ENCODE results near the gene FUBP3. TPM values are rescaled to one million over a fixed set of nuclear protein-coding genes. Genes with fewer than 3 reads are reported as not detected.

Gene FUBP3
- total RNA-seq, 1 experiment from 2014 or later: 49.7 TPM

DNA sequence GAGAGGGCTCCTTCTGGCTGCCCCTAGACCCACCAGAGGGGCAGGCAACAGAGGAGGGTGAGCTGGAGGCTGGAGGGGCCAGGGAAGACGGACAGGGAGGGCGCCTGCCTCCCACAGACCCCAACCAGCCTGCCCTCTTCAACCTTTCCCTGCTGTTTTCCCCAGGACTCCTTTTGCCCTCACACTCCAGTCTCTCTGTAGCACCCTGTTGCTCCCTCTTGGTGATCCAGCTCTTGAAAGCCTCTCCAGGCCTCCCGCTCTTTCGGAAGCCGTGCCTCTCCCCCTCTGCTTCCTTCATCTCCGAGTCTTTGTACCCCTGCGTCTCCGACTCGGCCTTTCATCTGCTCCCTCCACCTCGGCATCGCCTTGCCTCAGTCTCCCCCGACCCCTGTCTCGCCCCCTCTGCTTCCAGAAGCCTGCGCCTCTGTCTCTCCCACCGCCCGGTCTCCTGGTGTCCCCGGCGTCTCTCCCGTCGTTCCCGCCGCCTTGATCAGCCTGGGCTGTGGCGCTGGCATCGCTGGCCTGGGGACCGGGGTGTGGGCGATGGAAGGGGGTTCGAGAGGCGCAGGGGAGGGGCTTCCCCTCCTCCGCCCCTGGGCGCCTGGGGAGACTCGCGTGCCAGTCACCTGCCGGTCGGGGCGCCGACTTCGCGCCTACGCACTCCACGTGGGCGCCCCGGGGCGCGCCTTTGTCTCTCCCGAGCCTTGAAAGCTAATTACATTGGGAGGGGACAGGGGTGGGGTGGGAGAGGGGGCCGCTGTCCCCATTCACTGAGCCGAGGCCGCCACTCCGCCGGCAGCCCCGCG lies 79.7 kb downstream of the FUBP3 start:
- DNase-seq (ENCODE audit: low spot score): no peak
- in situ Hi-C loops (cut with HindIII; ENCODE audit: low sequenced_read_pairs): no loop called here

DNA sequence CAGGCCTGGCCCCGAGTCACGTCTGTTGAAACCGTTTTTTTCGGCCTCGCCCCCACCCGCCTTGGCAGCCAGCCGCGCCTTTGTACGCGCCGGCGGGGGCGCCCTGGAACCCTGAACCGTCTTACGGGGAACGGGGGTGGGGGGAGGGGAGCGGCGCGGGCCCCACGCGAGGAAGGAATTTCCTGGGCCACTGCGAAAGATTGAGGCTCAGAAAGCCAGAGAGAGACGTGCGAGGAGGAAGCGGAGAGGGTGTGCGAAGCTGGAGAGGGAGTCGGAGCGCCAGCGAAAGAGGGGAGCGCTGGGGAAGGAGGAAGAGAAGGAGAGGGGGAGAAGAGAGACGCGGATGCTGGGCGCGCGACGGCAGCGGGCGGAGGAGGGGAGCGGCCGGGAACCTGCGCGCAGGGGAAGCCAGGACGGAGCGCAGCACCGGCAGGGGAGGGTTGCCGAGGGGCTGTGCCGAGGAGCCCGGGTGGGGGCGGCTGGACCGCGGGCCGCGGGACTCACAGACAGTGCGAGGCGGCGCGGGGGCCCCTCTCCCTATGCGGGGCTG lies 80.4 kb downstream of the FUBP3 start:
- no peak for DNase-seq (ENCODE audit: low spot score)
- in situ Hi-C loops (cut with HindIII; ENCODE audit: low sequenced_read_pairs): no loop called here

DNA sequence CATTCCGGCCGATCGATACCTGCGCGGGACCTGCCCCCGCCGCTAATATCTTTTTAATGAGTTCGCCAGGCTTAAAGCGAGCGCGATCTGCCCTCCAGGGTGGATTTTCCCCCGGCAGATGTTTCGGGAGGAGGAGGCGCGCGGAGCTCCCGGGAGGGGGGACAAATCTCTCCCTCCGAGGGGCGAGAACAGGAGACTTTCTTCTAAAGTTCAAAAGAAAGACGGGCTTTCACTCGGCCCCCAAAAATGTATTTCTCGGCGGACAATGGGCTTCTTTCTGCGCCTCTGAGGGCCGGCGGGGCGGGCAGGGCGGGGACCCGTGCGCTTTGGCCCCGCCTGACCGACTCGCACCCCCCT lies 80.9 kb downstream of the FUBP3 start:
- no peak for DNase-seq (ENCODE audit: low spot score)
- in situ Hi-C loops (cut with HindIII; ENCODE audit: low sequenced_read_pairs): no loop called here

DNA sequence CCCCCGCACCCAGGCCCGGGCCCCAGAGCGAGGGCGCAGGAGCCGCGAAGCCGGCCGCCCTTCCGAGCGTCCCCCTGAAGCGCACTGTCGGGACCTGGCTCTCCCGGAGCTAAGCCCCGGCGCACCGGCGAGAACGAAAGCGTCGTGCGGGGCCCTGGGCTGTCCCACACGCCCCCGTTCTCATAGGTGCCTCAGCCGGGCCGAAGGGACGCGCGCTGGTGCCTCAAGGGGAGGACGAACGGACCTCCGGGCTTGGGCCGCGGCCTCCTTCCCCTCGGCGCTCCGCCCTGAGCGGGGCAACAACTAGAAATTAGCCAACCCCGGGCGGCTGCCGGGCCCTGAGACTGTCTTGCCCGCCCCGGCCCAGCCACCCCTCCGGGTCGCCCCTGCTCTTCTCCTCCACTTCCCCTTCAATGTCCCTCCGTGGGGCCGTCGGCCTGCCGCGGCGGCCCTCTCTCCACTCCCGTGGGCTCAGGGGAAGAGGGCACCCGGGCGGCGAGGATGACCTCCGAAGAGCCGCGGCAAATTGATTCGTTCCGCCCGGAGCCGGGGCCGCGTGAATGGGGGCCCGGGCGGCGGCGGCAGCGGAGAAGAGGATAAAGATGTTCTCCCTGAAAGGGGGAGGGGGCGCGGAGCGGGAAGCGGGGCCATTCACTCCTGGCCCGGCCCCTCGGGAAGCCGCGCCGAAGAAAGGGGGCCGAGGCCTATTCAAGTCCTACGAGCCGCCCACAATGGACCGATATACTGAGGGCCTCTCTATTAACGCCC lies 81.5 kb downstream of the FUBP3 start:
- no peak for DNase-seq (ENCODE audit: low spot score)
- in situ Hi-C loops (cut with HindIII; ENCODE audit: low sequenced_read_pairs): no loop called here

DNA sequence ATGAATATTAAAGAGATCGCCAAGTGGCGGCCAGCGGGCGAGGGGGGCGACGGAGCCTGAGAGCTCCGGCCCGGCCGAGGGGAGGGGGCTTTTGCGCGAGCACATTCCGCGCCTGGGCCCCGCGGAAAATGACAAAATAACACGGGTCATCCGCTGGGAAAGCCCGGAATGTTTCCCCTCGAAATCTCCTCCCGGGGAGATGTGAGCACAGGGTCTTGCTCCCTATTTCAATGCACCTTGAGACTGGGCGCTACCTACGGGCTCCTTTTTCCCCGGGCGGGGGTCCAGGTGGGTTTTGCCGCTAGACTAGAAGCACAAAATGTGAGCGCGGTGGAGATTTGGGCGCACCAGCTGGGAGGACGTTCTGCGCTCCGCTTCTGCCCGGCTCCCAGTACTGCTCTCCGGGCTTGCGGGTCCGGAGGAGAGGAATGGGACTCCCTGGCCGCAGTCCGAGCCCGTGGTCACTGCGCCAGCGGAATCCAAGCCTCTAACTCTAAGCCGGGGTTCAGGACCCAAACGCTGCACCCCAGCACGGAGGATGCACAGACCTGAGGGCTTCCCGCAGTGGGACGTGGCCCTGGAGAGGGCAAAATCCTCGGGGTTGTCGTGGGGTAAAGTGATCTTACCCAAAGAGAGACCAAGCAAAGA lies 82.2 kb downstream of the FUBP3 start:
- no peak for DNase-seq (ENCODE audit: low spot score)
- in situ Hi-C loops (cut with HindIII; ENCODE audit: low sequenced_read_pairs): no loop called here

DNA sequence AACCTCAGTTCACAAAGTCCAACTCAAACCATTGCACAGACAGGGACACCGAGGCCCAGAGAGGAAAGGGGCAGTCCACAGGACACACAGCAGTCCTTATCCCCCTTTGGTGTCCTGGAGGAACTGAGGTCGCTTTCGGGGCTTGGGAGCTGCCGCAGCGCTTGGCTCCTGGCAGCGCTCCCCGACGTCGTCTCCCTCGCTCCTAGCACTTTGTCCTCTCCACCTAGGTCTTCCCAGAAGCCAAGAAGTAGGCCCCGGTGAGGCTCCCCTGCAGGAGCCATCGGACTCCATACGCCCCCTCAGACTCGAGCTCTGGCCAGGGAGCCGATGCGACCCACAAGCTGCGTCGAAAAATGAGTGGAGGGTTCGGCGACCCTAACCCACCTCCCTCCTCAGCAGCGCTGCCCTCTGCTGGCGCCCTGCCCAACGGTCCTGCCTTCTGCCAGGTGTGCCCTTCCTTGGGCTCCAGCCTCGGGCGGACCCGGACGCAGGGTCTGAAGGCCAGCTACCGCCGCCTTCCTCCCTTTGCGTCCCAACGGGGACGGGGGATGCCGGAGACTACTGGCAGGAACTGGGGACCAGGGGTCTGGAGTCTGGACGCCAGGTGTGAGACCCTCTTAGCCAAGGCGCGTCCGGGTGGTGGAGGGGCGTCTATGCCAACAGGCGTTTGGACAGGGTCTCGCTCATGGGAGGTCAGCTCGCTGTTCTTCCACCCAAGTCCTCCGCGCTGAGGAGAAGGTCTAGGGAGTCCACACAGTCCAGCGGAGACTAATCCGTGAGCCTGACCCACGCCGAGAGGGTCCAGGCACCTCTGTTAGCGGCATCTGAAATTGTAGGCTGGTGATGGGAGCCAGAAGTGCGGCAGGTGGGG lies 83.0 kb downstream of the FUBP3 start:
- in situ Hi-C loops (cut with HindIII; ENCODE audit: low sequenced_read_pairs): no loop called here

DNA sequence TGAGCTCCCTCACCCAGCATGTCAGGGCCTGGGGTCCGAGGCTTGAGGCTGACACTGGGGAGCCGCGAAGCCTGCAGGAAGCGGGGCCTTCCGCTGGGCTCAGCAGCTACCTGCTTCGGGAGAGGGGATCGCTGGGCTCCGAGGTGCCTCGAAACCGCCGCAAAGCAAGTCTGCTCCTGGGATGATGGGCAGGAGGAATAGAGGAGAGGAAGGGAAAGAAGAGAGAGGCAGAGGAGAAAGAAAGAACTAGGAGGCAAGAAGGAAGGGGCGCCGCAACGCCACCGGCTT lies 83.5 kb downstream of the FUBP3 start:
- DNase-seq (ENCODE audit: low spot score): no peak

More for the DNA sequence above, 83.0 kb downstream of the FUBP3 start:
- no peak for DNase-seq (ENCODE audit: low spot score)

DNA sequence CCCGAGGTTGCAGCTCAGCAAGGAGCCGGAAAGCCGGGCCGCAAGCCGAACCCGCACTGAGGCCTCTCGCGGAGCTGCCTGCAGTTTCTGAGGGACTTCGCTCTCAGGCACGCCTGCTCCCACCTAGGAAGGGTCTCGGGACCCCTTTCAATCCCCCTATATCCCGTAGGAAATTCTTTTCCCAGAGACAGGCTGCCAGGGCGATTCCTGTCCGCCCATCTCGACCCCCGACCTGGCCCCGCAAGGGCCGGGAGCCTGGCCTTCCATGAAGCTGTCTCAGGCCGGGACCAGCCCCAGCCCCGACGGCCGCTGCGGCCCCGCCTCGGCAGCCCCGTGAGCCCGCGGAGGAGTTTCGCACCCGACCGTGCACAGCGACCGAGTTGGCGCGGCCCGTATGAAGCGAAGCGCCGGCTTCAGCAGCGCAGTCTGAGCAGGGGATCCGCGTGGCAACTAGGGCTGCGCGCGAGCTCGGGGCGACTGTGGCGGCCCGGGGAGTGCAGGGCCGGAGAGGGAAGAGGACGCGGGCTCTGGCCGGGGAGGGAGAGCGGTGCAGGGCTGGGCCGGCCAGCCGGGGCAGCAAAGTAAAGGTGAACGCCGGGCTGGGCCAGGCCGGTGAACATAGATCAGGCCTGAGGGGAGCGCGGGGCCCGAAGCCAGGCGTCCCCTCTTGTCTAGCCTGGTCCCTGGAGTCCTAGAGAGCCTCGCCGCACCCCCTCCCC lies 84.0 kb downstream of the FUBP3 start:
- in situ Hi-C loops (cut with HindIII; ENCODE audit: low sequenced_read_pairs): no loop called here
- no peak for DNase-seq (ENCODE audit: low spot score)

More for the DNA sequence above, 83.5 kb downstream of the FUBP3 start:
- in situ Hi-C loops (cut with HindIII; ENCODE audit: low sequenced_read_pairs): no loop called here

DNA sequence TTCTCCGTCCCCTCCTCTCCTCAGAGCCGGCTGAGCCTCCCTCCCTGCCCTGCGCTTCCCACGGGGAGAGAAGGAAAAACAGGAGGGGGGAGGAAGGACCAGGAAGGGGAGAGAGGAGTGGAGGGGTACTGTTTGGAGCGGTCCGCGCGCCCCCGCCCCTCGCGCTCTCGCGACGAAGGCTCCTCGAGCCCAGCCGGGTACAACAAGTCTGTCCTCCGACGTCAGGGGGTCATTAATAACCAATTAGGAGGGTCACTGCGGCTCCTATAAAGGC lies 84.5 kb downstream of the FUBP3 start:
- in situ Hi-C loops (cut with HindIII; ENCODE audit: low sequenced_read_pairs): no loop called here
- DNase-seq (ENCODE audit: low spot score): no peak

DNA sequence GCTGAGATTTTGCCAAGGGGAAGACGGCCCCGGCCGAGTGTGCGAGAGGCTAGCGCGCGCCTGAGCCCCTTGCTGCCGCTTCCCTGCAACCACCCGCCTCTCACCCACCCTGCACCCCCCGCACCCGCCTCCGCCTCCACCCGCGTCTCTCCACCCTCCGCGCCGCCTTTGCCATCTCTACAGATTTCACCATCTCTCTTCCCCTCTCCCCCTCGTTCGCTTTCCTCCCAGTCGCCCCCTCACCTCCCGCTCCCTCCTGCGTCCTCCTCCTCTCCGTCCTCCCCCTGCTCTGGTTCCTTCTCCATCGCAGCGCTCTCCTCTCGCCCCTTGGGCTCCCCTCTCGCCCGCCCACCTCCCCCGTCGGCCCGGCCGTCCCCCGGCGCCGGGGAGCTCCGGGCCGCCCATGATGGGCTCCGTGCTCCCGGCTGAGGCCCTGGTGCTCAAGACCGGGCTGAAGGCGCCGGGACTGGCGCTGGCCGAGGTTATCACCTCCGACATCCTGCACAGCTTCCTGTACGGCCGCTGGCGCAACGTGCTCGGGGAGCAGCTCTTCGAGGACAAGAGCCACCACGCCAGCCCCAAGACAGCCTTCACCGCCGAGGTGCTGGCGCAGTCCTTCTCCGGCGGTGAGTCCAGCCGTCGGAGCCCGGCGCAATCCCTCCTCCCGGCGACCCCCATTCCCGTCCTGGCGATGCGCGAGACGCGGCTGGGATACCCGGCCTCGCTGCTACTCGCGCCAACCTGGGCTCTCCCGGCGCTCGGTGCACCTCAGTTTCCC lies 85.1 kb downstream of the FUBP3 start, which contains the start of gene PRDM12:
Gene PRDM12, plus strand, starts transcription at position 344 of the 778 bp plus-strand sequence. Its CDS starts 60 bp downstream, at position 404.
- no peak for DNase-seq (ENCODE audit: low spot score)
- in situ Hi-C loops (cut with HindIII; ENCODE audit: low sequenced_read_pairs): no loop called here

DNA sequence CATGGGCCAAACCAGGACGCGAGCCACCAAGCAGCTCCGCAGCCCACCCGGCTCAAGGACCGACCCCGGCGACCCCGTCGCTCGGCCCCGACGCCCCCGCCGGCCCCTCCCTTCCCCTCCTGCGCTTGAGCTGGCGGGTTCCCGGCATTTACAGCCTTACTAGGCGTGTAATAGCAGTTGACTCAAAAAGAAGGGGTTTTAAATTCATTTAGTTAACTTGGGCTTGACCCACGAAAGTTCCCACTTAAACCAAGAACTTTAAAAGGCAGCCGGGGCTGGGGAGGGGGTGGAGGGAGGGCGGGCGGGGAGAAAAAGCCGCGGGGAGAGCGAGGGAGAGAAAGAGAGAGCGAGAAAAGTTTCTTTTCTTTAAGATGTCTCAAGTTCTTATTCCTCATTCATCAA lies 85.7 kb downstream of the FUBP3 start:
- no peak for DNase-seq (ENCODE audit: low spot score)
- in situ Hi-C loops (cut with HindIII; ENCODE audit: low sequenced_read_pairs): no loop called here

DNA sequence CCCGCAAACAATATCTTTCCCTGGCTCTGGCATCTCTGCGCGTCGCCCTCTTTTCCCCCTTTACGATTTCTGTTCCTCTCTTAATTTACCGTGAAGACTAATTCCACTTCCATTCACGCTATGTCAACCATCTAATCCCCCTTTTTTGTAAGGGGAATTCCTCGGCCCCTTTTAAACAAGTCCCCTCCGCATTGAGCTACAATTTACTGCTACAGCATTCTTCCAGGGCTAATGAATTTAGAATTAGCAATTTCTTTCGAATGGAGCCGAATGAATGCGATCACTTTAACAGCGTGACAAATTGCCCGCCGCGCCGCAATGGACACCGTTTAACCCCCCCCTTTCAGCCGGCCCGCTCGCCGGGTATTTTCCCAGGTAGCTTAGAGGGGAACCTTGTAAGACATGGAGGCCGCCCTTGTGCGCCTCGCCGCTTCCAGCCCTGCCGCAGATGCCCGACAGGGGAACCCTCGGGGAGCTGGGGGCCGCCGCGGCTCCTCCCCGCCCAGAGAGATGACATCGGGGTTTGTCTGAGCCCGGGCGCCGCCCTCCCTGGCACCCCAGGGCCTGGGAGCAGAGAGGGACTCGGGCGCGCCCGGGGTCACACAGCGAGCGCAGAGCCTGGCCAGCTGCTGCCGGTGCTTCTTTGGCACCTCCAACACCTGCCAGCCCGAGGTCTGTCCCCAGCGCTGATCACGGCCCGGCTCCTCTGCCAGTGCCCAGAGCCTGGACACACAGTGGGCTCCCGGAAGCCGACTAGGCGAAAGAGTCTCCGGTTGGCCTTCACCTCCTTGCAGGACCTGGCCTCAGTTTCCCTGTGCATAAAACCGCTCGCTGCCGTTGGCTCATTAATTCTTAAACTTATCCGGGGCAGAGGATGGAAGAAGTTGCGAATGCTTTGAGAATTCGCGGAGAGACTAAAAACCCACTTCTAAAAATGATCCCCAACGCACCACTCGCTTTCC lies 86.3 kb downstream of the FUBP3 start:
- in situ Hi-C loops (cut with HindIII; ENCODE audit: low sequenced_read_pairs): no loop called here
- no peak for DNase-seq (ENCODE audit: low spot score)

DNA sequence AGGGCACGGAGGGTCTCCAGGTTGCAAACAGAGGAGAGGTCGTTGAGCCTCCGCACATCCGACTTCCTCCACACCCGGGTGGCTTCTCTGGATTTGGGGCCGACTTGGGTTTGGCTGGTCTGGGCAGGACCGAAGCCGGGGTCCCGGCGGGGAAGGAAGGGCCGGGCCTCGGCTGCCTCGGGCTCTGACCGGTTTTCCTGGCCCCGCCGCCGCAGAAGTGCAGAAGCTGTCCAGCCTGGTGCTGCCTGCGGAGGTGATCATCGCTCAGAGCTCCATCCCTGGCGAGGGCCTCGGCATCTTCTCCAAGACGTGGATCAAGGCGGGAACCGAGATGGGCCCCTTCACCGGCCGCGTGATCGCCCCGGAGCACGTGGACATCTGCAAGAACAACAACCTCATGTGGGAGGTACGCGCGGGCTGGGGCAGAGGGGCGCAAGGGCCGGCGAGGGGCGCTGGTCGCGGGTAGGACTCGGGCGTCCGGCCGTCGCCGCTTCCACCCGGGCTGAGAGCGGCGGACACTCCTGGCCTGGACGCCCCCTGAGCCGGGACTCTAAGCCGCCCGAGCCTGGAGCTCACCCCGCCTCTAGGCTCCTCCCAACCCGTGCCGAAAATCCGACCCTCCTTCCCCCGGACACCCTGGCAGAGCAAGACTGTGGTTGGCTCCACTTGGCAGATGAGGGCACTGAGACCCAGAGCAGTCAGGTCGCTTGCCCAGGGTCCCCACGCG lies 87.2 kb downstream of the FUBP3 start:
- in situ Hi-C loops (cut with HindIII; ENCODE audit: low sequenced_read_pairs): no loop called here
- DNase-seq (ENCODE audit: low spot score): no peak

DNA sequence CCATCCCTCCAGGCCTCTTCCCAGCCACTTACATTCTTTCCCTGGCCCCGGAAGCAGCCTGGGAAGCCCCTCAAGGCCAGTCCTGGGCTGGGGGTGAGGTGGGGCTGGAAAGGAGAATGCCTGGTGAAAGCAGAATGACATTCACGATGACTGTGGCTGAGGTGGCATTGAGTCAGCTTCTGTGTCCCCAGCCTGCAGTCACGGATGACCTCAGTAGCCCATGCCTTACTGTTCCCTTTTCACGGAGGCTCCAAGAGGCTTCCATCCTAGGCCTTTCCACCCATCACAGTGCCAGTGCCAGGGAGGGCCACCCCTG lies 87.7 kb downstream of the FUBP3 start:
- no peak for DNase-seq (ENCODE audit: low spot score)
- in situ Hi-C loops (cut with HindIII; ENCODE audit: low sequenced_read_pairs): no loop called here

DNA sequence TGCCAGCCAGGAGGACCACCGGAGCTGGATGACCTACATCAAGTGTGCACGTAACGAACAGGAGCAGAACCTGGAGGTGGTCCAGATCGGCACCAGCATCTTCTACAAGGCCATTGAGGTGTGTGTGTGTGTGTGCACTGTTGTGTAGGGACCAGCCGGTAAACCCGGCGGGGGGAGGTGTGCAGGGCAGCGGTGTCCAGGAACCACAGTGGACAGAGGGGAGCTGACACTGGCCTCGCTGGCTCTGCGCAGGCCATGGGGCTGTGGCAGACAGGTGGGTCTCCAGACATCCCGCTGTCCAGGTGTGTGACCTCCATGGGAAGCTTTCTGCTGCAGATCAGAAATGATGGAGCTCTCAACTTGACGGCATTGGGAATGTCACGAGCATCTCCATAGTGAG lies 88.8 kb downstream of the FUBP3 start:
- DNase-seq (ENCODE audit: low spot score): no peak

DNA sequence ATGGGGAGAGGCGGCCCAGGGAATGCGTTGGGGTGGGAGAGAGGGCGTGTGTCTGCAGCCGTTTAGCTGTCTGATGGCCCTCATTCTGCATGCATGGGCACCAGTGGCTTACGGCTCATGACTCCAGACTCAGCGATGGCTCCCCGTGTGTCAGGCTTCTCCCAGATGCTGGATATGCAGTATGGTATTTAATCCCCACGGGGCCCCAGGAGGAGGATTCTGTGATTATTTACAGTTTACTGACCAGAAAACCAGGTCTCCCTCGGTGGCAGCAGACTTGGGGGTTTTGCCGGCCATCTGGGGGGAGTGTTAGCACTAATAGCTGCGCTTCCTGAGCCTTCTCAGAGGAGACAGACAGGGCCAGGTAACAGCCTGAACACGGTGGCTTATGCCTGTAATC lies 89.3 kb downstream of the FUBP3 start:
- no peak for DNase-seq (ENCODE audit: low spot score)
- in situ Hi-C loops (cut with HindIII; ENCODE audit: low sequenced_read_pairs): no loop called here

More for the DNA sequence above, 88.8 kb downstream of the FUBP3 start:
- in situ Hi-C loops (cut with HindIII; ENCODE audit: low sequenced_read_pairs): no loop called here
